B cell (primary cell): ENCODE data around the gene TRDN.

Experiments used
- CTCF ChIP-seq: fragments of 200-600 bp; IDR thresholded peaks from one replicate; pipeline ENCODE4 v1.8.0; 2022; ENCODE audit warnings: antibody characterized with exemption, mild to moderate bottlenecking
- EZH2 ChIP-seq: IDR thresholded peaks from 2 replicates; pipeline ENCODE4 v1.6.1; 2012; ENCODE audit warnings: borderline replicate concordance, low read depth, mild to moderate bottlenecking, moderate library complexity, low read length; ENCODE audit not compliant: insufficient read depth, poor library complexity, severe bottlenecking

DNA sequence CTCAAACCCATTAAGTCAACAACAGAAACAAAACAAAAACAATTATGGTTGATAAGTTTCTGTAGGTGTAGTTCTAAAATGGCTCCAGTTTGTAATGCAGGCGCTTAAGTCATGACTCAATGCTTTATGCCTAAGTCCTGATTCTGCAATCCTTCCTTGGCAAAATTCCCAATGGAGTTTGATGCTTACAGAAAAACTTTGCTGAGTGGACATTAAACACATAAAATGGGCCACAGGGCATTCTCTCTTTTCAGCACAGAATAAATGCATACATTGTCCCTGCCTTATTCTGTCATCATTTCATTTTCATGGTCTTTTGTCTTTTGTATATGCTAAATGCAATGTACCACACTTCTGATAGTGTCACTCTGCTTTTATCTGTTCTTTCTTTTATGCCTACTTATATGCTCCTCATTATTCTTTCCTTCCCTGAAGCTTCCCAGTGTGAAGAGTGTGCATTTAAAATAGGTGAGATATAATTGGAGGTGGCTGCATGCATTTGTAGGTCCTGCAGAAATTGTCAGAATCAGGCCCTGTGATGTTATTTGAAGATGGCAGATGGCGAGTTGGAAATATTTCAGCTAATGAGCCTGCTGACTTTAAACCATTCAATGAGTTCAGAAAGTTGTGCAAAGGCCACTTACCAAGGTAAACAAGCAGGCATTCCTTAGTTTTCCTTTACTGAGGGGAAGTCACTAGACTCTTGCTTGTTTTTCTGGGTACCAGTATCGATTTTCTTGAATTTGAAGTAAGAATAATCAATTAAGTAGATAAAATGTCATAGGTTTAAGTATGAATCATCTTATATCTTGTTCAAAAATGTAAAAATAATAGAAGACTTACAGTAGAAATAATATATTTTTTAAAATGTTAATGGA is 313.1 kb downstream of the TRDN start:
- TF ChIP-seq CTCF (no peak), EZH2 (no peak)
